Activated CD4-positive, alpha-beta memory T cell treated with anti-CD3 and anti-CD28 coated beads for 36 hours (primary cell): ENCODE results near the gene CCDC170. TPM values are rescaled to one million over a fixed set of nuclear protein-coding genes. Genes with fewer than 3 reads are reported as not detected.

Experiments
- CTCF ChIA-PET: fragments of 350-600 bp; sonication (Branson Sonifier 250); formaldehyde crosslinking; loops from one replicate; lab custom pipeline; 2021; ENCODE audit warnings: antibody characterized with exemption, inconsistent platforms; lab: Charles Lee
- POLR2A ChIA-PET: fragments of 350-600 bp; sonication (Branson Sonifier 250); formaldehyde crosslinking; loops from one replicate; lab custom pipeline; 2021; ENCODE audit warnings: antibody characterized with exemption; lab: Charles Lee
- DNase-seq: peaks from one replicate; pipeline ENCODE4 v3.0.0-alpha.2; 2020
- H3K27ac Mint-ChIP-seq: one replicate; pipeline ENCODE4 v1.8.0; 2021; ENCODE audit warnings: mixed read lengths
- H3K27me3 Mint-ChIP-seq: one replicate; pipeline ENCODE4 v1.8.0; 2021; ENCODE audit warnings: mixed read lengths
- H3K36me3 Mint-ChIP-seq: one replicate; pipeline ENCODE4 v1.8.0; 2021; ENCODE audit warnings: mixed read lengths
- H3K4me1 Mint-ChIP-seq: one replicate; pipeline ENCODE4 v1.8.0; 2021; ENCODE audit warnings: low read depth, mixed read lengths
- H3K4me3 Mint-ChIP-seq: one replicate; pipeline ENCODE4 v1.8.0; 2021; ENCODE audit warnings: mild to moderate bottlenecking, mixed read lengths
- H3K9me3 Mint-ChIP-seq: one replicate; pipeline ENCODE4 v1.8.0; 2021; ENCODE audit warnings: mixed read lengths
- intact Hi-C: fragments of 100-400 bp; cut with micrococcal nuclease; formaldehyde crosslinking; loops from one replicate; pipeline ENCODE4 v1.15.1; 2023
- total RNA-seq, 2 experiments: library from RNA; stranded (reverse); gene quantifications; one replicate each; pipeline ENCODE4 v1.2.3, GENCODE V29; 2021

The CCDC170 gene
- total RNA-seq, 2 experiments from 2014 or later = not detected

DNA sequence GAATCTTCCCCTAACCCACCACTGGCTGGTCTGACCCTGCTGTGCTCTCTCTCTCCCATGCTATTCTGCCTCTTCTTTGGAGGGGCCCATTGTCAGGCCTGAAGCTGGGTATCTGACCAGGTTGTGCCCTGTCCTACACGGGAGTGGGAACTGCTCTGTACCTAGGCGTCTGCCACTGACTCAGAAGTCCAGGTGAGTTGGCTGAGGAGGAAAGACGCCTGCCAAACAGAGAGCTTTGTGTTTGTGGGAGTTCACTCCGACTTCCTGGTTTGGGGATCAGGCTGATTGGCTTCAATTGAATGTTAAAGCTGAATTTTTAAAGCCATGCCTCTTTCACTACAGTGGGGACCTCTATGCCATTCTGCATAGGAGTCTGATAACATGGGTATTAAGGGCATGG lies 136.0 kb downstream of the CCDC170 start:
- ChIA-PET CTCF (no interaction called here), POLR2A (no interaction called here)
- H3K27me3 Mint-ChIP-seq = peaks cover 19% of the 10 kb centered on the region
- no peaks in the 10 kb centered on the region for H3K9me3 Mint-ChIP-seq
- peaks cover 17% of the 10 kb centered on the region for H3K4me1 Mint-ChIP-seq
- no peaks in the 10 kb centered on the region for H3K36me3 Mint-ChIP-seq
- no peak for DNase-seq
- intact Hi-C loops = no loop called here
- H3K4me3 Mint-ChIP-seq = no peak overlapping the region
- no peak overlapping the region for H3K27ac Mint-ChIP-seq

DNA sequence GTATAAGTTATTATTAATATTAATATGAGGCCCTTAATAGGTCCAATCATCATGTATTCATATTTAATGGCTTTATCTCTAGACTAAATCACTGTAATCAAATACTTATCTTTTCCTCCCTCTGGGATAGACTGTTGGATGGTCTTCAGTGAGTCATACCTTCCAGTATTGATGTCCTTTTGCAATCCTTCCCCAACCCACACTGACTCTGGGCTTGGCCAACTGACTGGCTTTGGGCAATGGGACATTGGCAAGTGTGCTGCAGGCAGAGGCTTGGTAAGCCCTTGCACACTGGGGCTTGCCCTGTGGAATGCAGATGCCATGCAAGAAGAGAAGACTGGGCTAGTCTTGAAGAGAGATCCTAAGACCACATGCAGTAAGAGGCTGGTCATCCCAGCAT lies 136.6 kb downstream of the CCDC170 start:
- POLR2A ChIA-PET = no interaction called here
- intact Hi-C loops = no loop called here

DNA sequence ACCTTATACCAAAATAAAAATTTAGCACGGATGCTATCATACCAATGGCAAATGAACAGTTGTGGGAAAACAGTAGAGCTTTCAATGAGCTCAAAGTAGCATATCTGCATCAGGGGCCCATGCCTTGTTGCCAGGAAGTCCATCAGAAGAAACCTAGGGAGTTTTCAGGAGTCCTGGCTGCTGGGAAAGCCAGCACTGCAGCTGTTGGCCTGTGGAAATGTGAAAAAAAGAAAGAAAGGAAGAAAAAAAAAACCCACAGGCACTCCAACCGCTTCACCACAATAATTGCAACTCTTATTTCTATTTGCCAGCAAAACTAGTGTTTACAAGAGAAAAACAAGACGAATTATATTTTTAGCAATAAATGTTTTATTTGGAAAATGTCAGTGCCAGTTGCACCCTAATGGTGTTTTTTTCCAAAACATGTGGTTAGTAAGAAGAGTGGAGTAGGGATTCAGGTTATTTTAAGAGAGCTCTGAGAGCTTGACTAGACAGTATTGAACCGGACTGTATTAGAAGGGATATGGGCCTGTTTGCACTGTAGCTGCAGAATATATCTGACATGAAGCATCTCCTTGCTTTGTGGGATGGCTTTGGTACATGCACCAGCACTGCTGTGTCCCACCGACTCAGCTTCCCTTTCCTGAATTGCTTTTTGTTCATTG lies 137.3 kb downstream of the CCDC170 start:
- Mint-ChIP-seq H3K4me3 (no peak overlapping the region), H3K36me3 (no peaks in the 10 kb centered on the region), H3K27ac (no peak overlapping the region), H3K9me3 (no peaks in the 10 kb centered on the region), H3K27me3 (peaks cover 24% of the 10 kb centered on the region), H3K4me1 (peaks cover 17% of the 10 kb centered on the region)
- DNase-seq = no peak
- CTCF ChIA-PET = no interaction called here
- POLR2A ChIA-PET = interaction anchor here (0.6 kb wide), 1 partner anchor 20 kb away, joined by 3 read pairs; no protein-coding TSS in a partner anchor
- intact Hi-C loops = no loop called here

More for the DNA sequence above, 136.6 kb downstream of the CCDC170 start:
- peaks cover 21% of the 10 kb centered on the region for H3K27me3 Mint-ChIP-seq
- CTCF ChIA-PET = no interaction called here
- H3K27ac Mint-ChIP-seq = no peak overlapping the region
- H3K4me3 Mint-ChIP-seq = no peak overlapping the region
- no peaks in the 10 kb centered on the region for H3K9me3 Mint-ChIP-seq
- DNase-seq = no peak
- H3K4me1 Mint-ChIP-seq = peaks cover 17% of the 10 kb centered on the region
- no peaks in the 10 kb centered on the region for H3K36me3 Mint-ChIP-seq

DNA sequence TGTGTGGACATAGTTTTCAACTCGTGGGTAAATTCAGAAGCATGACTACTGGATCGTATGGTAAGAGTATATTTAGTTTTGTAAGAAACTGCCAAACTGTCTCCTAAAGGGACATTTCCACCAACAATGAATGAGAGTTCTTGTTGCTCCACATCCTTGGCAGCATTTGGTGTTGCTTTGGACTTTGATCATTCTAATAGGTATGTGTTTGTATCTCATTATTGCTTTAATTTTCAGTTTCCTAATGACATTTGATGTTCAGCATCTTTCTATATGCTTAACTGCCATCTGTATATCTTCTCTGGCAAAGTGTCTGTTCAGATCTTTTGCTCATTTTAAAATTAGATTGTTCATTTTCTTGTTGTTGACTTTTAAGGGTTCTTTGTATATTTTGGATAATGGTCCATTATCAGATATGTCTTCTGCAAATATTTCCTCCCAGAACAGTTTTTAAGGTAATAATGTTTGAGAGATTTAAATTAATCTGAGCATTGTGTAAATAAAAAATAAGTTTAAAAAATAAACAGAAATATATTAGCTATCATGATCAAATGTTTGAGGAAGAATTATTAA lies 138.7 kb downstream of the CCDC170 start:
- ChIA-PET CTCF (no interaction called here), POLR2A (no interaction called here)
- no peaks in the 10 kb centered on the region for H3K36me3 Mint-ChIP-seq
- no peak overlapping the region for H3K4me3 Mint-ChIP-seq
- H3K9me3 Mint-ChIP-seq = no peaks in the 10 kb centered on the region
- peaks cover 13% of the 10 kb centered on the region for H3K4me1 Mint-ChIP-seq
- H3K27ac Mint-ChIP-seq = no peak overlapping the region
- no peak for DNase-seq
- intact Hi-C loops = no loop called here
- peaks cover 21% of the 10 kb centered on the region for H3K27me3 Mint-ChIP-seq

DNA sequence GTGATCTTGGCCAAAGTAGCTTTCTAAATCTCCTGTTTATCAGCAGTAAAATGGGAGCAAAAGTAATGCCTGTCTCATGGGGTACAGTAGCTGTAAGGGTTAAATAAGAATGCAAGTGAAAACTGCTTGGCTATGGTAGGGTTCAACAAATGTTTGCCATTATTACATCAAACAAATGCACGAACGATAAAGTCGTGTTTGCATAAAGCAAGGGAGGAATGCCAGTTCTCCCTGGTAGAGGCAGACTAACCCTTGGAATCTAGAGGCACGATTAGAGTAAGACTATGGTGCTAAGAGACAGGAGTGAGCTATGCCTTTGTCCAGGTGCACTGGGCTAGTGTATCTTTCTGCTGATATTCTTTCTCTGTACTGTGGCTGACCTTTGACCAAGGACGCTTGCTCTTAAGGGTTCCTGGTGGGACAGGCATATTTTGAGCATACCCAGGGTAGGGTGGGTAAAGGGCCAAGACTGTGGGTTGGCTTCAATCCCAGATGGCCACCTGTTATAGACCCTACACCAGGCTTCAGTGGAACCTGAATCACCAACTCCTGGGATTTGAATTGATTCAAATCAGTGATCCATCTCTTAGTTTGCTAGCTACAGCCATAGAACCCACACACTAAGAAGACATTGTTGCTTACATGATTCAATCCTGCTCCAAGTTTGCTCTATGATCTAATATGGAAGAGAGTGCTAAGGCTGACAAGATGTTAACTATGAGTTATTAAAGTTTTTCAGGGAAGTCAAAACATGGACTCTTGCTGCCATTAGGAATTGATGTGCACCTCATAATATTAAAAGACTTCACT lies 139.9 kb downstream of the CCDC170 start:
- Mint-ChIP-seq H3K36me3 (no peaks in the 10 kb centered on the region), H3K4me3 (no peak overlapping the region), H3K9me3 (peaks cover 3% of the 10 kb centered on the region), H3K4me1 (peaks cover 2% of the 10 kb centered on the region), H3K27me3 (peaks cover 23% of the 10 kb centered on the region), H3K27ac (no peak overlapping the region)
- ChIA-PET CTCF (no interaction called here), POLR2A (no interaction called here)
- intact Hi-C loops = loop anchor here (1.0 kb wide), 1 partner anchor 67 kb away; no protein-coding TSS in a partner anchor
- DNase-seq = no peak

DNA sequence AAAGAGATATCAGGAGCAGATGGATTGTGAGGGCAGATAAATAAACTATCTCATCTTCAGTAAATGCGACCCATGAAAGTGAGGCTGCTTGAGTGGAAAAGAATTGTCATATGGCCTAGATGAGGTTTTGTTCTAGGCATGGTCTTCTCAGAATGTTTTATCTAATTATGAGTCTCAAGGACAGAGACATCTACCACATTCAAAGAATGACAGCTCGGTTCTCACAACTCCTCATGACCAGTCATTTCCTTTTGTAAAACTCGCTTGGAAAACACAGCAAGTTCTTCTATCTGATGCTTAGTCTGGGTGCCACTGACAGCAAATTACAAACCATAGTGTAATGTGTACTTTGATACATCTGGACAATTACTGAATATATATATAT lies 140.5 kb downstream of the CCDC170 start:
- H3K27me3 Mint-ChIP-seq = peaks cover 23% of the 10 kb centered on the region

DNA sequence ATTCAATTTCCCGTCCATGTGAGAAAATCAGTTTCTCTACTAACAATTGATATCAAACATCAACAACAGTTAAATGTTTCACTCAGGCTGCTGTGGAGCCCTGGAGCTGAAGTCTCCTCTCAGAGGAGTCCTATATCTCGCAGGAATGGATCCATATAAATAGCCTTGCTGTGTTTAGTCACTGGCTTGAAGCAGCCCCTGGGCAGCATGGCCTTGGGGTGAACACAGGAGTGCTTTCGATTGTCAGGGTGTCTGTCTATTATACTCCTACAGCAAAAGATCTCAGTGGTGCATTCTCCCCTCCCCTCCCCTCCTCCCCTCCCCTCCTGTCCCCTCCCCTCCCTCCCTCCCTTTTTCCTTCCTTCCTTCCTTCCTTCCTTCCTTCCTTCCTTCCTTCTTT lies 141.9 kb downstream of the CCDC170 start:
- H3K27ac Mint-ChIP-seq = no peak overlapping the region
- CTCF ChIA-PET = no interaction called here
- H3K9me3 Mint-ChIP-seq = peaks cover 3% of the 10 kb centered on the region
- DNase-seq = no peak
- no peaks in the 10 kb centered on the region for H3K36me3 Mint-ChIP-seq
- no peaks in the 10 kb centered on the region for H3K4me1 Mint-ChIP-seq
- POLR2A ChIA-PET = no interaction called here
- intact Hi-C loops = no loop called here
- peaks cover 22% of the 10 kb centered on the region for H3K27me3 Mint-ChIP-seq
- no peak overlapping the region for H3K4me3 Mint-ChIP-seq

More for the DNA sequence above, 140.5 kb downstream of the CCDC170 start:
- Mint-ChIP-seq H3K9me3 (peaks cover 3% of the 10 kb centered on the region), H3K27ac (no peak overlapping the region), H3K36me3 (no peaks in the 10 kb centered on the region), H3K4me1 (no peaks in the 10 kb centered on the region), H3K4me3 (no peak overlapping the region)
- DNase-seq = no peak
- POLR2A ChIA-PET = no interaction called here
- CTCF ChIA-PET = no interaction called here
- intact Hi-C loops = loop anchor here (1.0 kb wide), 1 partner anchor 68 kb away; no protein-coding TSS in a partner anchor

DNA sequence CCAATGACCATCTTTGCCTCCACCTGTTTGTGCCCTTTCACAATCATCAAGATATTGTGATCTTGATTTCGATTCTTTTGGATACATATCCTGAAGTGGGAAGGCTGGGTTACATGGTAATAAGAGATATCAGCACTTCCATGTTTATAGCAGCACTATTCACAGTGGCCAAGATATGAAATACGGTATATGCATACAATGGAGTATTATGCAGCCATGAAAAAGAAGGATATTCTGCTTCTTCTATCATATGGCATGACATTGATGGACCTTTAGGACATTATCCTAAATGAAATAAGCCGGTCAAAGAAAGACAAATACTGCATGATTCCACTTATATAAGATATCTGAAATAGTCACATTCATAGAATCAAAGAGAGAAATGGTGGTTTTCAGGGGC lies 144.0 kb downstream of the CCDC170 start:
- H3K36me3 Mint-ChIP-seq = no peaks in the 10 kb centered on the region
- H3K27ac Mint-ChIP-seq = no peak overlapping the region
- no peak for DNase-seq
- intact Hi-C loops = no loop called here
- H3K4me3 Mint-ChIP-seq = no peak overlapping the region
- CTCF ChIA-PET = no interaction called here
- no peaks in the 10 kb centered on the region for H3K4me1 Mint-ChIP-seq
- POLR2A ChIA-PET = no interaction called here
- peaks cover 3% of the 10 kb centered on the region for H3K9me3 Mint-ChIP-seq
- peaks cover 20% of the 10 kb centered on the region for H3K27me3 Mint-ChIP-seq

DNA sequence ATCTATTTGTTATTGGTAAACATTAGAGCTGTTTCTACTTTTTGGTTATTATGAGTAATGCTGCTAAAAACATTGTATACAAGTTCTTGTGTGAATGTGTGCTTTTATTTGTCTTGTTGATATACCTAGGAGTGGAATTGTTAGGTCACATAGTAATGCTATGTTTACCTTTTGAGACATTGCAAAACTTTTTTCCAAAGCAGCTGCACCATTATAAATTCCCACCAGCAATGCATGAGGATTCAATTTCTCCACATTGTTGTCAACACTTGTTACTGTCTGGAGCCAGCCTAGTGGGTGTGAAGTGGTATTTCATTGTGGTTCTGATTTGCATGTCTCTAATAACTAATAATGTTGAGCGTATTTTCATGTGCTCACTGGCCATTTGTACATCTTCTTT lies 145.9 kb downstream of the CCDC170 start:
- H3K4me3 Mint-ChIP-seq = no peak overlapping the region
- H3K4me1 Mint-ChIP-seq = no peaks in the 10 kb centered on the region
- no peak for DNase-seq
- intact Hi-C loops = no loop called here
- H3K27ac Mint-ChIP-seq = no peak overlapping the region
- ChIA-PET POLR2A (no interaction called here), CTCF (no interaction called here)
- H3K36me3 Mint-ChIP-seq = no peaks in the 10 kb centered on the region
- H3K9me3 Mint-ChIP-seq = peaks cover 3% of the 10 kb centered on the region
- H3K27me3 Mint-ChIP-seq = peaks cover 20% of the 10 kb centered on the region

DNA sequence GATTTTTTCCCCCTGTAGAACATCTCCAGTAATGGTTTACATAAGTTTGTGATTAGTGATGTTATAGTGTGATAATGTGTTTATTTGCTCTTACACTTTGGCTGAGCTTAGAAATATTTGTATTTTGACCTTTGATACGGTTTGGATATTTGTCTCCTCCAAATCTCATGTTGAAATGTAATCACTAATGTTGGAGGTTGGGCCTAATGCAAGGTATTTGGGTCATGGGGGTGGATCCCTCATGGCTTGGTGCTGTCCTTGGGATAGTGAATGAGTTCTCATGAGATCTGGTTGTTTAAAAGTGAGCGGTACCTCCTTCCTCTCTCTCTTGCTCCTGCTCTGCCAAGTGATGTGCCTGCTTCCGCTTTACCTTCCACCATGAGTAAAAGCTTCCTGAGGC lies 147.2 kb downstream of the CCDC170 start:
- POLR2A ChIA-PET = no interaction called here
- no peaks in the 10 kb centered on the region for H3K4me1 Mint-ChIP-seq
- H3K36me3 Mint-ChIP-seq = no peaks in the 10 kb centered on the region
- peaks cover 3% of the 10 kb centered on the region for H3K9me3 Mint-ChIP-seq
- intact Hi-C loops = no loop called here
- H3K27ac Mint-ChIP-seq = no peak overlapping the region
- H3K27me3 Mint-ChIP-seq = peaks cover 27% of the 10 kb centered on the region
- CTCF ChIA-PET = no interaction called here
- H3K4me3 Mint-ChIP-seq = no peak overlapping the region
- no peak for DNase-seq

DNA sequence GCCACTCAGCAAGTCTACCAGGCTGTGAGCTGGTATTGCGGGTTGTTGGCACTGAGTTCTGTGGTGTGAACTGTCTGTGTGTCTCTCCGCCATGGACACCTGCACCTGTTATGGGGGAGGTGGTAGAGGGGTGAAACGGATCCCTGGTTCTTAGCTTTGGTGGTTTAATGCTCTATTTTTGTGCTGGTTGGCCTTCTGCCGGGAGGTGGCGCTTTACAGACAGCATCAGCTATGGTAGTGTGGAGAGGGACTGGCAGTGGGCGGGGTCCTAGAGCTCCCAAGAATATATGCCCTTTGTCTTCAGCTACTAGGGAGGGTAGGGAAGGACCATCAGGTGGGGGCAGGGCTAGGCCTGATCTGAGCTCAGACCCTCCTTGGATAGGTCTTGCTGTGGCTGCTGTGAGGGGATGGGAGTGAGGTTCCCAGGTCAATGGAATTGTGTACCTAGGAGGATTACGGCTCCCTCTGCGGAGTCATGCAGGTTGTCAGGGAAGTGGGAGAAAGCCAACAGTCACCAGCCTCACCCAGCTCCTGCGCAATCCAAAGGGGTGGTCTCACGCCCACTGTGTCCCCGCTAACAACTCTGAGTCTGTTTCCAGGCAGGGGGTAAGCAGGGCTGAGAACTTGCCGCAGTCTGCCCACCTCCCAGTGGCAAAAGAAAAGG lies 154.3 kb downstream of the CCDC170 start:
- H3K4me1 Mint-ChIP-seq = no peaks in the 10 kb centered on the region
- H3K27me3 Mint-ChIP-seq = peaks cover 40% of the 10 kb centered on the region
- ChIA-PET CTCF (interaction anchor here (0.9 to 1.1 kb wide), 2 partner anchors 476 to 477 kb away, joined by 3 read pairs; no protein-coding TSS in a partner anchor), POLR2A (no interaction called here)
- peak; percentile 29 for DNase-seq
- no peak overlapping the region for H3K4me3 Mint-ChIP-seq
- H3K36me3 Mint-ChIP-seq = no peaks in the 10 kb centered on the region
- intact Hi-C loops = no loop called here
- H3K27ac Mint-ChIP-seq = no peak overlapping the region
- H3K9me3 Mint-ChIP-seq = no peaks in the 10 kb centered on the region

DNA sequence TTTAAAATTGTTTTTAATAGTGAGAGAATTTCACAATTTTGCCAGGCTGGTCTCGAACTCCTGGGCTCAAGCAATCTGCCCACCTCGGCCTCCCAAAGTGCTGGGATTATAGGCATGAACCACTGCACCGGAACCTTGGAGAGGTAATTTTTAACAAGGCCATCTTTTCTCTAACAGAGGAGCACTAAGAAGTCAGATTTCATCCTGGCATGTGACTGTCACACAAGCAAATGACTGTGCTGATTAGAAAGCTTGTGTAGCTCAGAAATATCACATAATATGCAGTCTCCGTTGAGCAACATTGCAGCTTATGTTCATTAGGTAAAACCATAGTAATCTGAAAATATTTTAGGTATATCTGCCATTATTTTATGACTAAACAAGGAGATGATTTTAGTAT lies 156.0 kb downstream of the CCDC170 start:
- H3K4me3 Mint-ChIP-seq = no peak overlapping the region
- intact Hi-C loops = no loop called here
- DNase-seq = no peak
- H3K9me3 Mint-ChIP-seq = peaks cover 6% of the 10 kb centered on the region
- no peaks in the 10 kb centered on the region for H3K4me1 Mint-ChIP-seq
- POLR2A ChIA-PET = no interaction called here
- H3K27ac Mint-ChIP-seq = no peak overlapping the region
- CTCF ChIA-PET = no interaction called here
- H3K27me3 Mint-ChIP-seq = peaks cover 37% of the 10 kb centered on the region
- H3K36me3 Mint-ChIP-seq = no peaks in the 10 kb centered on the region
